Lower lobe of right lung (tissue), 2 donors: ENCODE results near the gene TMEM106C. TPM values are rescaled to one million over a fixed set of nuclear protein-coding genes. Genes with fewer than 3 reads are reported as not detected.

Experiments used
- ATAC-seq, 2 donors: fragments of 200-7000 bp; cut with Tn5 transposase; one replicate each; pipeline ENCODE4 v1.9.1; 2020 to 2022; ENCODE audit warnings: mild to moderate bottlenecking in 2 of 2, moderate library complexity in 2 of 2
- DNase-seq: peaks from one replicate; pipeline ENCODE4 v3.0.0-alpha.2; 2020
- H3K27ac ChIP-seq: fragments of 200-600 bp; one replicate; pipeline ENCODE4 v1.8.0; 2022
- H3K27me3 ChIP-seq: fragments of 200-600 bp; one replicate; pipeline ENCODE4 v1.8.0; 2022; ENCODE audit warnings: low read depth
- H3K36me3 ChIP-seq: fragments of 200-600 bp; one replicate; pipeline ENCODE4 v1.8.0; 2022; ENCODE audit warnings: mild to moderate bottlenecking
- H3K4me1 ChIP-seq: fragments of 200-600 bp; one replicate; pipeline ENCODE4 v1.8.0; 2022
- H3K4me3 ChIP-seq: fragments of 200-600 bp; one replicate; pipeline ENCODE4 v1.8.0; 2022; ENCODE audit warnings: mild to moderate bottlenecking
- H3K9me3 ChIP-seq: fragments of 200-600 bp; one replicate; pipeline ENCODE4 v1.8.0; 2022
- intact Hi-C: fragments of 100-400 bp; cut with DNase I; formaldehyde crosslinking; loops from one replicate; pipeline ENCODE4 v1.11.0; 2022
- total RNA-seq: library from RNA; stranded (reverse); fragmentation: NEBNext Ultra II Directional; extraction: Animal tissue kit (Norgen Biotek cat#: 25700); gene quantifications from one replicate; pipeline ENCODE4 v1.2.1, GENCODE V29; 2021
- TF ChIP-seq, protein P1 (sequence below): fragments of 200-600 bp; IDR thresholded peaks from one replicate; pipeline ENCODE4 v1.8.0; 2022; ENCODE audit warnings: antibody characterized with exemption, mild to moderate bottlenecking
- donor health status: DM: no; HTN: yes; CAD: no; lungs with severe emphysema.

Gene TMEM106C
- total RNA-seq, 1 donor from 2014 or later, result 39.3 TPM

DNA sequence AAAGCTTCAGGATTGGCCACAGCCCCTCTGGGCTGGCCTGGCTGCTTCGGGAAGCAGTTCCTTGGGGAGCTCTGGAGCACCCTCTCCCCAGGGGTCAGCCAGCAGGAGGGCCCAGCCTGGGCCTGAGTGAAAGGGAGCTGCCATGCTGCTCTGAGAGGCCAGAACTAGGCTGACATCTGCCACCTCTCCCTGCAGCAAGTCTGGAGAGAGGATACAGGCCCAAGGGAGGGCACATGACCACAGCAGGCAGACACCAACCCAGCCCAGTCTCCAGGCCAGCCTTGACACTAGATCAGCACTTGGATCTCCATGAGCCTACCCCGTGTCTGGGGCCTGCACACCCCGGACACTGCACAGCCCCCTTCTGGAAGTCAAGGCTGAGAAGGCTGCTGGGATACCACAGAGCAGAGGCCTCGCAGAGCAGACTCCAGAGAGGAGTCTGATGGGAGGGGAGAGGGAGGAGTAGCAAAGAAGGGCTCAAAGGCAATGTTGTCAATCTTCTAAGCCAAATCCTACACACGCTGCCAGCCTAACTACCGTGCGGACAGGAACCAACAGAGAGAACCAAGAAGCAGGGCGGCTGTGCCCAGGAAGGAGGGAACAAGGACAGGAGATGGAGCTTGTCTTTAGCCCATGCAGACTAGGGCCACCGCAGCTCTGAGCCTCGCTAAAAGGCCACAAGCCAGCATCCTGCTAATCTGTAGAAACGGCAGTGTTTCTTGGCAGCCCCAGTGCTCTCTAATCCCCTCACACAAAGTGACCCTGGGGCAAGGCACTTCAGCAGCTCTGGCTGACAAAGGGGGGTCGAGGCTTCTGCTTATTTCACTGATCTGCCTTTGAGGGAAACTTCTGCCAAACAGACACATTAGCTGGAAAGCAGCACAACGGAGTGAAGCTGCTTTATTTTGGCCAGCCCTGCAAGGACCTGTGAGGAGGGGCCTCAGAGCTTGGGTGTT is 28.0 kb downstream of the TMEM106C start:
- H3K9me3 ChIP-seq, result no peaks in the 10 kb centered on the region
- ATAC-seq (no peak), DNase-seq (no peak)
- peaks cover 7% of the 10 kb centered on the region for H3K27me3 ChIP-seq
- TF ChIP-seq, protein P1, sequence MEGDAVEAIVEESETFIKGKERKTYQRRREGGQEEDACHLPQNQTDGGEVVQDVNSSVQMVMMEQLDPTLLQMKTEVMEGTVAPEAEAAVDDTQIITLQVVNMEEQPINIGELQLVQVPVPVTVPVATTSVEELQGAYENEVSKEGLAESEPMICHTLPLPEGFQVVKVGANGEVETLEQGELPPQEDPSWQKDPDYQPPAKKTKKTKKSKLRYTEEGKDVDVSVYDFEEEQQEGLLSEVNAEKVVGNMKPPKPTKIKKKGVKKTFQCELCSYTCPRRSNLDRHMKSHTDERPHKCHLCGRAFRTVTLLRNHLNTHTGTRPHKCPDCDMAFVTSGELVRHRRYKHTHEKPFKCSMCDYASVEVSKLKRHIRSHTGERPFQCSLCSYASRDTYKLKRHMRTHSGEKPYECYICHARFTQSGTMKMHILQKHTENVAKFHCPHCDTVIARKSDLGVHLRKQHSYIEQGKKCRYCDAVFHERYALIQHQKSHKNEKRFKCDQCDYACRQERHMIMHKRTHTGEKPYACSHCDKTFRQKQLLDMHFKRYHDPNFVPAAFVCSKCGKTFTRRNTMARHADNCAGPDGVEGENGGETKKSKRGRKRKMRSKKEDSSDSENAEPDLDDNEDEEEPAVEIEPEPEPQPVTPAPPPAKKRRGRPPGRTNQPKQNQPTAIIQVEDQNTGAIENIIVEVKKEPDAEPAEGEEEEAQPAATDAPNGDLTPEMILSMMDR, result no peak
- peaks cover 8% of the 10 kb centered on the region for H3K4me1 ChIP-seq
- H3K4me3 ChIP-seq, result no peak overlapping the region
- H3K27ac ChIP-seq, result no peak overlapping the region
- intact Hi-C loops, result no loop called here
- H3K36me3 ChIP-seq, result no peaks in the 10 kb centered on the region

DNA sequence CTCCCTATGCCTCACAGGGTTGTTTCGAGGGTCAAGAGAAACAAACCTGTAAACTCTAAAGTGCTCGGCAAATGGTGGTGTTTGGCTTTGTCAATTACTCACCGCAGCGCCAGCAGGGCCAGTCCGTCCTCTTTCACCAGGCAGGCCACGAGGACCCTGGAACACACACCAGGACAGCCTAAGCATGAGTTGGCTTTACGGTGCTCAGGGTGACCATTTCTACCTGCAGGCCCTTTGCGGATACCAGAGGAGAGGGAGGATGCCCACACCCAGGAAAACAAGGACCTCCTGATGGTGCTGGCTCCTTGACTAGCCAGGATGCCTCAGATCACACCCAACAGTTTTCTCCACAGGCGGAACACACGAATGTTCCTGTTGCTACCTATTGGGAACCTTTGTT is 29.4 kb downstream of the TMEM106C start:
- no peak for ATAC-seq
- Histone ChIP-seq H3K27me3 (peaks cover 10% of the 10 kb centered on the region), H3K4me3 (no peak overlapping the region), H3K27ac (no peak overlapping the region), H3K36me3 (no peaks in the 10 kb centered on the region), H3K9me3 (no peaks in the 10 kb centered on the region), H3K4me1 (peaks cover 8% of the 10 kb centered on the region)
- TF ChIP-seq, protein P1, result no peak
- intact Hi-C loops, result no loop called here
- DNase-seq, result no peak

DNA sequence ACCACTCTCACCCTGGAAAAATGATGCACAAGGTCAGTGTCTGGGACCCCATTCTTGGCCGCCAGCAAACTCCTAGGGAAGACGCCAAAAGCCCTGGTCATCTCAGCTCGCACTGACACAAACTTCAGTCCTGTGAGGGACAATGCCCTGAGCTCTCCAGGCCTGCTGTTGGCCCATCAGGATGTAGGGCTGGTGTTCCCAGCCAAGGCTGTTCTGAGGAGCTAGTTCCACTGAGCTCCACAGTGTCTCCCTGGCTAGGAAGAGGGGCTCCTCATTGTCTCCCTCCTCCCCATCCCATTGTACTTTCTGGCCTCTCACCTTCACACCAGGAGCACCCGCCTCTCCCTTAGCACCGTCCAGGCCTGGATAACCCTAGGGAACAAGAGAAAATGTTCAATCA is 30.1 kb downstream of the TMEM106C start:
- DNase-seq, result no peak
- Histone ChIP-seq H3K4me3 (no peak overlapping the region), H3K27me3 (peaks cover 13% of the 10 kb centered on the region), H3K9me3 (no peaks in the 10 kb centered on the region), H3K4me1 (peaks cover 8% of the 10 kb centered on the region), H3K27ac (no peak overlapping the region), H3K36me3 (no peaks in the 10 kb centered on the region)
- no peak for ATAC-seq
- TF ChIP-seq, protein P1, result no peak
- intact Hi-C loops, result no loop called here

DNA sequence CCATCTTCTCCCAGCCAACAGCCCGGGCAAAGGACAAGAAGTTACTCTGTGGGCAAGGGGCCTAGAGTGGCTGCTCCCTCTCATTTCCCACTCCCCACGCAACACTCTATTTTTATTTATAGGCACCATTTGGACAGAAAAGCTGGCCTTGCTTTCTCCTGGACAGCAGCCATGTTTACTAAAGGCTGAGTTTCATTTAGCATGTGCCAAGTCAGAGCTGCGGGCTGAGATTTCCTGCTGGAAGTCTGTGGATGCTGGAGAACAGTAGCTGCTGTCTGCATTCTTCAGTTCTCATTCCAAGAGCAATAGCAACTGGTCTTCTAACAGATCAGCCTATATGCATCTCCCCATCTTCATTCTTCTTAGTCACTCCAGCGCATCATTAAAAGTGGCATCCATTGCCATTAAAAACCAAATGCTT is 32.6 kb downstream of the TMEM106C start:
- Histone ChIP-seq H3K36me3 (no peaks in the 10 kb centered on the region), H3K4me1 (peaks cover 11% of the 10 kb centered on the region), H3K27ac (no peak overlapping the region), H3K27me3 (peaks cover 38% of the 10 kb centered on the region), H3K4me3 (no peak overlapping the region), H3K9me3 (no peaks in the 10 kb centered on the region)
- intact Hi-C loops, result no loop called here
- DNase-seq (no peak), ATAC-seq (no peak)
- TF ChIP-seq, protein P1, result no peak

DNA sequence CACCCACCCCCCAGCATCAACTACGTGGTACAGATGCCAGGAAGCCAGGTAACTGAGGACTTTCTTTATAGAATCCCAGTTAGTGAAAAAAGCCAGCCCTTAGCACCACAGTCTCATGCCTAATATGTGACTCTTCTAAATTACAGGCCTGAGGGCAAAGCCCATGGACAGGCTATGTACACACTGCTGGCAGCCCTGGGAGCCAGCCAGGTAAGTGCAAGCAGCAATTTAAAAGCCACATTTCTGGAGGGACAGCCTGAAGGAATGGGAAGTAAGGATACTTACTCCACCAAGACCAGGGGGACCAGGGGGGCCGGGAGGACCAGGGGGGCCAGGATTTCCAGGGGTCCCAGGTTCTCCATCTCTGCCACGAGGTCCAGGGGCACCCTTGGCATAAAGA is 33.9 kb downstream of the TMEM106C start:
- H3K4me3 ChIP-seq, result no peak overlapping the region
- H3K4me1 ChIP-seq, result peaks cover 25% of the 10 kb centered on the region
- ATAC-seq (no peak), DNase-seq (no peak)
- TF ChIP-seq, protein P1, result no peak
- no peaks in the 10 kb centered on the region for H3K36me3 ChIP-seq
- peaks cover 49% of the 10 kb centered on the region for H3K27me3 ChIP-seq
- intact Hi-C loops, result no loop called here
- H3K9me3 ChIP-seq, result no peaks in the 10 kb centered on the region
- no peak overlapping the region for H3K27ac ChIP-seq
